ENCODE results near the gene SH3GLB1. TPM values are rescaled to one million over a fixed set of nuclear protein-coding genes. Genes with fewer than 3 reads are reported as not detected.

SH3GLB1 gene
- total and polyA plus RNA-seq, 9 of the 15 experiments (the other 6 are each of a cell fraction or from before 2014, with no cell fraction given), result 8.6 to 34.2 (median 24.2) TPM

DNA sequence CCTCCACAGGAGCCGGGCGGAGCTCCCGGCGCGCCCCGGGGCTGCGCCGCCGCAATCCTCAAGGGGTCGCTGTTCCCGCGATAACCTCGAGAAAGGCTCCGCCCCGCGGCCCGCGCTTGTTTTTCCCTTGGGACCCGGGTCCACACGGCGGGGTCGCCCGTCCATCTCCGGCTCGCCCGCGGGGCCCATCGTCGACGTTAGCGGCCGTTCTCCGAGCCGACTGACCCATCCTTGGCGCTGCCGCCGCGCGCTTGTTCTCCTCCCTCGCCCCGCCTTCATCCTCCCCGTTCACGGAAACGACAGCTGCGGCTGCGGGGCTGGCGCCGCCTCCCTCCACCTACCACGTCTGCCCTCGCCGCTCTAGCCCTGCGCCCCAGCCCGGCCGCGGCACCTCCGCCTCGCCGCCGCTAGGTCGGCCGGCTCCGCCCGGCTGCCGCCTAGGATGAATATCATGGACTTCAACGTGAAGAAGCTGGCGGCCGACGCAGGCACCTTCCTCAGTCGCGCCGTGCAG, at the start of gene SH3GLB1 (continued):
- 0 out of 2 replicates have a peak, but pooled peaks have one; percentile 9 for TF ChIP-seq EP300 (IDR thresholded peaks at IDR 0.05; ENCODE audit: low read length)
- no peak for TF ChIP-seq CHD1 (IDR thresholded peaks at IDR 0.05; ENCODE audit: low read length)
- TF ChIP-seq, protein P1, sequence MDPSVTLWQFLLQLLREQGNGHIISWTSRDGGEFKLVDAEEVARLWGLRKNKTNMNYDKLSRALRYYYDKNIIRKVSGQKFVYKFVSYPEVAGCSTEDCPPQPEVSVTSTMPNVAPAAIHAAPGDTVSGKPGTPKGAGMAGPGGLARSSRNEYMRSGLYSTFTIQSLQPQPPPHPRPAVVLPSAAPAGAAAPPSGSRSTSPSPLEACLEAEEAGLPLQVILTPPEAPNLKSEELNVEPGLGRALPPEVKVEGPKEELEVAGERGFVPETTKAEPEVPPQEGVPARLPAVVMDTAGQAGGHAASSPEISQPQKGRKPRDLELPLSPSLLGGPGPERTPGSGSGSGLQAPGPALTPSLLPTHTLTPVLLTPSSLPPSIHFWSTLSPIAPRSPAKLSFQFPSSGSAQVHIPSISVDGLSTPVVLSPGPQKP (CRISPR knock-in tag; IDR thresholded peaks at IDR 0.05), result no peak
- TF ChIP-seq, protein P2, sequence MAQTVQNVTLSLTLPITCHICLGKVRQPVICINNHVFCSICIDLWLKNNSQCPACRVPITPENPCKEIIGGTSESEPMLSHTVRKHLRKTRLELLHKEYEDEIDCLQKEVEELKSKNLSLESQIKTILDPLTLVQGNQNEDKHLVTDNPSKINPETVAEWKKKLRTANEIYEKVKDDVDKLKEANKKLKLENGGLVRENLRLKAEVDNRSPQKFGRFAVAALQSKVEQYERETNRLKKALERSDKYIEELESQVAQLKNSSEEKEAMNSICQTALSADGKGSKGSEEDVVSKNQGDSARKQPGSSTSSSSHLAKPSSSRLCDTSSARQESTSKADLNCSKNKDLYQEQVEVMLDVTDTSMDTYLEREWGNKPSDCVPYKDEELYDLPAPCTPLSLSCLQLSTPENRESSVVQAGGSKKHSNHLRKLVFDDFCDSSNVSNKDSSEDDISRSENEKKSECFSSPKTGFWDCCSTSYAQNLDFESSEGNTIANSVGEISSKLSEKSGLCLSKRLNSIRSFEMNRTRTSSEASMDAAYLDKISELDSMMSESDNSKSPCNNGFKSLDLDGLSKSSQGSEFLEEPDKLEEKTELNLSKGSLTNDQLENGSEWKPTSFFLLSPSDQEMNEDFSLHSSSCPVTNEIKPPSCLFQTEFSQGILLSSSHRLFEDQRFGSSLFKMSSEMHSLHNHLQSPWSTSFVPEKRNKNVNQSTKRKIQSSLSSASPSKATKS (CRISPR knock-in tag; IDR thresholded peaks at IDR 0.05), result no peak
- no peak for TF ChIP-seq OTX1 (CRISPR knock-in tag; IDR thresholded peaks at IDR 0.05)
- no peak for TF ChIP-seq SIRT6 (IDR thresholded peaks at IDR 0.05; ENCODE audit: low read depth, low read length)
- TF ChIP-seq ZNF717 (CRISPR knock-in tag; IDR thresholded peaks at IDR 0.05), result no peak
- TF ChIP-seq NCOA6 (IDR thresholded peaks at IDR 0.05), result no peak
- TF ChIP-seq, protein P3, sequence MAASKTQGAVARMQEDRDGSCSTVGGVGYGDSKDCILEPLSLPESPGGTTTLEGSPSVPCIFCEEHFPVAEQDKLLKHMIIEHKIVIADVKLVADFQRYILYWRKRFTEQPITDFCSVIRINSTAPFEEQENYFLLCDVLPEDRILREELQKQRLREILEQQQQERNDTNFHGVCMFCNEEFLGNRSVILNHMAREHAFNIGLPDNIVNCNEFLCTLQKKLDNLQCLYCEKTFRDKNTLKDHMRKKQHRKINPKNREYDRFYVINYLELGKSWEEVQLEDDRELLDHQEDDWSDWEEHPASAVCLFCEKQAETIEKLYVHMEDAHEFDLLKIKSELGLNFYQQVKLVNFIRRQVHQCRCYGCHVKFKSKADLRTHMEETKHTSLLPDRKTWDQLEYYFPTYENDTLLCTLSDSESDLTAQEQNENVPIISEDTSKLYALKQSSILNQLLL (CRISPR knock-in tag; IDR thresholded peaks at IDR 0.05; ENCODE audit: borderline replicate concordance), result no peak
- TF ChIP-seq SMARCA5 (IDR thresholded peaks at IDR 0.05), result no peak
- TF ChIP-seq BHLHE40 (IDR thresholded peaks at IDR 0.05; ENCODE audit: low read length), result peak; percentile 42; the same call in 1 of the 2 replicates
- TF ChIP-seq RUNX1 (IDR thresholded peaks at IDR 0.05; ENCODE audit: low read depth), result no peak
- TF ChIP-seq HDAC8 (tag; IDR thresholded peaks at IDR 0.05), result no peak
- no peak for TF ChIP-seq ESRRB (CRISPR knock-in tag; IDR thresholded peaks at IDR 0.05; ENCODE audit: borderline replicate concordance)
- TF ChIP-seq ETV5 (CRISPR knock-in tag; IDR thresholded peaks at IDR 0.05; ENCODE audit: low read depth), result peak; percentile 18; the same call in 1 of the 2 replicates
- TF ChIP-seq ZC3H11A (IDR thresholded peaks at IDR 0.05; ENCODE audit: low read depth, low read length), result no peak
- peak; percentile 79 for TF ChIP-seq CCNT2 (IDR thresholded peaks at IDR 0.05; ENCODE audit: borderline replicate concordance, extremely low read depth, insufficient read length, low read depth, low read length)
- TF ChIP-seq, protein P4, sequence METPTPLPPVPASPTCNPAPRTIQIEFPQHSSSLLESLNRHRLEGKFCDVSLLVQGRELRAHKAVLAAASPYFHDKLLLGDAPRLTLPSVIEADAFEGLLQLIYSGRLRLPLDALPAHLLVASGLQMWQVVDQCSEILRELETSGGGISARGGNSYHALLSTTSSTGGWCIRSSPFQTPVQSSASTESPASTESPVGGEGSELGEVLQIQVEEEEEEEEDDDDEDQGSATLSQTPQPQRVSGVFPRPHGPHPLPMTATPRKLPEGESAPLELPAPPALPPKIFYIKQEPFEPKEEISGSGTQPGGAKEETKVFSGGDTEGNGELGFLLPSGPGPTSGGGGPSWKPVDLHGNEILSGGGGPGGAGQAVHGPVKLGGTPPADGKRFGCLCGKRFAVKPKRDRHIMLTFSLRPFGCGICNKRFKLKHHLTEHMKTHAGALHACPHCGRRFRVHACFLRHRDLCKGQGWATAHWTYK (CRISPR knock-in tag; IDR thresholded peaks at IDR 0.05), result no peak
- TF ChIP-seq CC2D1A (IDR thresholded peaks at IDR 0.05), result no peak
- TF ChIP-seq, protein P5, sequence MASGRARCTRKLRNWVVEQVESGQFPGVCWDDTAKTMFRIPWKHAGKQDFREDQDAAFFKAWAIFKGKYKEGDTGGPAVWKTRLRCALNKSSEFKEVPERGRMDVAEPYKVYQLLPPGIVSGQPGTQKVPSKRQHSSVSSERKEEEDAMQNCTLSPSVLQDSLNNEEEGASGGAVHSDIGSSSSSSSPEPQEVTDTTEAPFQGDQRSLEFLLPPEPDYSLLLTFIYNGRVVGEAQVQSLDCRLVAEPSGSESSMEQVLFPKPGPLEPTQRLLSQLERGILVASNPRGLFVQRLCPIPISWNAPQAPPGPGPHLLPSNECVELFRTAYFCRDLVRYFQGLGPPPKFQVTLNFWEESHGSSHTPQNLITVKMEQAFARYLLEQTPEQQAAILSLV (tag; IDR thresholded peaks at IDR 0.05), result no peak
- no peak for TF ChIP-seq FOXM1 (IDR thresholded peaks at IDR 0.05; ENCODE audit: low read depth)
- no peak for TF ChIP-seq FOXM1 (CRISPR knock-in tag; IDR thresholded peaks at IDR 0.05; ENCODE audit: low read depth)
- no peak for TF ChIP-seq MEF2D (tag; conservative IDR thresholded peaks at IDR 0.05; ENCODE audit: low read depth)
- TF ChIP-seq CTBP1 (IDR thresholded peaks at IDR 0.05; ENCODE audit: borderline replicate concordance), result peak; percentile 97

Data from K562 (cell line).